Stimulated activated CD8-positive, alpha-beta memory T cell treated with anti-CD3 and anti-CD28 coated beads, Interleukin-4, amount 100 ng/mL, for 48 hours (primary cell): ENCODE data around the gene DAPK3.
"Not testable (repeated sequence)": the region's sequence is repeated elsewhere in the genome, so short reads cannot be mapped to it uniquely, and the experiment has no call there.

ENCODE experiments used
- DNase-seq: peaks from one replicate; pipeline ENCODE4 v3.0.0-alpha.2; 2020

Gene DAPK3

GRCh38 chr19:3970808-3971598 is at the start of gene DAPK3:
TSS of gene DAPK3 (minus strand) at chr19:3971099. CDS start at chr19:3969735, 1,364 bp downstream.
- DNase-seq = peak; percentile 97

- no peak for DNase-seq
These were observed 48.7 kb upstream of the DAPK3 start for GRCh38 chr19:4019578-4019977.

GRCh38 chr19:4018775-4019504 is 48.0 kb upstream of the DAPK3 start:
- no peak for DNase-seq

DNA sequence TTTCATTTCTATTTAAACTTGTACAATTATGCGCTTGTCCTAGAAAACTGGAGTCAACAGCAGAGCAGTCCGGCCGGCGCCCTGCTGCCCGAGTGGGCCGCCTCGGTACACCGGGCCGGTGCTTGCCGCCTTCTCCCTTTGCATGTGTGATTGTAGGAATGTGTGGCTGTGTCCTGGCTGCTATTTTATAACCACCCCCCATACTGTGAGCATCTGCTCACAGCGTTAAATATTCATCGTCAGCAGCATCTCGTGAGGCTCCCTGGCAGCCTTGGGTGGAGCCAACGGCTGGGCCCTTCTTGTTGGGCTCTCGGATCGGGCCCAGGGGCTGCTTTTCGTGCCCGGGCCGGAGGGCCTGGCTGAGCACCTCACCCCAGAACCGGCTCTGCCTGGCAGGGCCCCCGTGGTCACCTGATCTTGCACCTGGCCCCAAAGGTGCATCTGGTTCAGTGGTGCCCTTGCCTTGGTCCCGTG is 47.3 kb upstream of the DAPK3 start:
- no peak for DNase-seq

DNA sequence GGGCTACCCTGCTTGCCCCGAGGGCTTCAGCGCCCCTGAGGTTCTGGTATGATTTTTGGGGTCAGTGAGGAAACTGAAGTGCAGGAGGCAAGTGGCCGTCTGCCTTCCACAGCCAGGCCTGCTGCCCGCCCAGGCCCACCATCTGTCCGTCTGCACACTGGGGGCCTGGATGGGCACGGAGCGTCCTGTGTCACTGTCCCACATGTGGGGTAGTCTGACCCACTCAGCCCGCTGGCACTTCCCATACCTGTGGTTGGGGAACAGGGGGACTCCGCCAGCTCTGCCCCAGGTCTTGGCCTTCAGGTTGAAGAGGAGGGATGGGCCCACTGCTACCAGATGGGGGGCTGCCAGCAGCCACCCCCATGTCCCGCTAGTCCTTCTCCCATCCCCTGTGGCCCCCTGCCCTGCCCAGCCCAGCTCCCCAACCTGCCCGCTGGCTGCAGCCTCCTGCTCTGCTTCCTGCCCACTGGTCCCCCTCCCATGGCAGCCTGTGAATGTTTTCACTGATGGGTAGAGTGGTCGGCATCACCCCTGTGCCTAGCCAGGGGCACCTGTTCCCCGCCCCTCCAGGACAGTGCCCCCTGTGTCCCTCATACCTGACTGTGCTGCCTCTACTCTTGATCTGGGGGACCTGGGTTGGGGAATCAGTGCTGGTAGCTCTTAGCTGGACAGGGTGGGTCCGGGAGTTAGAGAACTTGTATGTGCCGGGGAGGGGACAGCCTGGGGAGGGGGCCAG is 46.2 kb upstream of the DAPK3 start:
- DNase-seq = no peak

DNA sequence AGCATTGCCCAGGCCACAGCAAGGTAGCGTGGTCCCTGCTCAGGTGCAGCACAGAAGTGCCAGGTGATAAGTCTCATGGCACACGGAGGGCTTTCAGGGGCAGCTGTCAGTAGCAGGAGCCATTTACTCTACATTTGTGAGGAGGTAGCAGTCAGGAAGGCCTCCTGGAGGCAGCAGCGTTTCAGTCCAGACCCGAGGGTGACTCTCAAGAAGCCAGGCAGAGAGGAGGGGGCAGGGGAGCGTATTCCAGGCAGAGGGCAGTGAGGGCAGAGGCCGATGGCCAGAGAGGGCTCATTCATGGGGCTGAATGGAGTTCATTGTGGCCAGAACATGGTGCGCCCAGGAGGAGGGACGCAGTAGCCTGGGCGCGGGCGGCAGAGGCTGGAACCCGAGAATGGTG is 45.6 kb upstream of the DAPK3 start:
- DNase-seq = no peak

DNA sequence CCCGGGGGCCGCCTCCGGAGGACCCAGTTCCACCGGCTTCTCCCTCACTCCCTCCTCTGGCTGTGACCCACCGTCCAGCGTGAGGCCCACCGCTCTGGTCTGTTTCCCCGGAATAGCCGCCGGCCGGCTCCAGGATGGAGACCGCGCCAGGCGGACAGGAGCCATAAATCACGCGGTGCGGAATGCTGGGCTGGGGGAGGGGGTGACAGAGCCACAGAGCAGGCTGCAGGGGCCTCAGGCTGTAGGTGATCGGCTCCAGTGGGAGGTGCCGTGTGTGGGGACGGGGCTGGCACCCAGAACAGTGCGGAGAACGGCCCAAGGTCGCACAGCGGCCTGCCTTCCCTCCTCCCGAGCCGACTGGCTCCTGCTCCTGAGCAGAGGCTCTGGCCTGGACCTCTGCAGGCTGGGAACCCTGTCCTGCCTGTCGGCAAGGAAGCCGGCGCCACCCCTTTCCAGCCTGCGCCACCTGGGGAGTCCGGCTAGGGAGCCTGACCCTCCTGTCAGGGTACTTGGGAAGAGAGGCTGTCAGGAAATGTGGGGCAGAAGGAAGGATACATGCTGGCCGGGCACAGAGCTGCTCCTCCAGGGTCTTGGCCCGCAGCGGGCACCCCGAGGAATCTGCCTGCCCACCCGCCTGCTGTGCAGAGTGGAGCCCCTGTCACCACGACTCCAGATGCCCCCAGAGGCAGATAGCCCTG is 45.0 kb upstream of the DAPK3 start:
- no peak for DNase-seq

GRCh38 chr19:4014541-4015491 is 43.9 kb upstream of the DAPK3 start:
- DNase-seq = peak; percentile 70

- DNase-seq = no peak
These were observed 43.1 kb upstream of the DAPK3 start for GRCh38 chr19:4013886-4014540.

DNA sequence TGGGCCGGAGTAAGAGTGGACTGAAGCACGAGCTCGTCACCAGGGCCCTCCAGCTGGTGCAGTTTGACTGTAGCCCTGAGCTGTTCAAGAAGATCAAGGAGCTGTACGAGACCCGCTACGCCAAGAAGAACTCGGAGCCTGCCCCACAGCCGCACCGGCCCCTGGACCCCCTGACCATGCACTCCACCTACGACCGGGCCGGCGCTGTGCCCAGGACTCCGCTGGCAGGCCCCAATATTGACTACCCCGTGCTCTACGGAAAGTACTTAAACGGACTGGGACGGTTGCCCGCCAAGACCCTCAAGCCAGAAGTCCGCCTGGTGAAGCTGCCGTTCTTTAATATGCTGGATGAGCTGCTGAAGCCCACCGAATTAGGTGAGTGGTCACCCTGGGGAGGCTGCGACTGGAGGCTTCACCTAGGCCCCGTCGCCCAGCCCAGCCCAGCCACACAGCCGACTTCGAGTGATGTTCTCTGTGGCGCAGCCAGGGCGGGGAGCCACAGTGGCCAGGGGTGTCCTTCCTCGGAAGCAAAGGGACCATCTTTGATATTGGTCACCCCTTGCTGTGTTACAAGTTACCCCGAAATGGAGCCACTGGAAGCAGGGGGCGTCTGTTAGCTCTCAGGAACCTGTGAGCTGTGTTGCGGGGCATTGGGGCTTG is 42.2 kb upstream of the DAPK3 start:
- no peak for DNase-seq

GRCh38 chr19:4012092-4012974 is 41.4 kb upstream of the DAPK3 start:
- no peak for DNase-seq

DNA sequence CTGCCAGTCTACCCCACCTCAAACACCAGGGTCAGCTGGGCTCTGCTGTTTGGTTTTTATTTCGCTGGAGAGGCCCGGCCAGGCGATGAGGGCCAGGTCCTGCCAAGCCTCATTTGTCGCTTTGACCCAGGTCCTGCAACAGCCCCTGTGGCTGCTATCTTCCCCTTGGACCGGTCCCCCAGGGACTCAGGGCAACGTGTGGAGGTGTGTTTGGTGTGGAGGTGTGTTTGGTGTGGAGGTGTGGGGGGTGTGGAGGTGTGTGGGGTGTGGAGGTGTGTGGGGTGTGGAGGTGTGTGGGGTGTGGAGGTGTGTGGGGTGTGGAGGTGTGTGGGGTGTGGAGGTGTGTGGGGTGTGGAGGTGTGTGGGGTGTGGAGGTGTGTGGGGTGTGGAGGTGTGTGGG is 40.5 kb upstream of the DAPK3 start:
- DNase-seq = not testable (repeated sequence)

- no peak for DNase-seq
These were observed 39.9 kb upstream of the DAPK3 start for GRCh38 chr19:4010808-4011110.

GRCh38 chr19:4009990-4010807 is 39.3 kb upstream of the DAPK3 start:
- DNase-seq = no peak

- peak; percentile 62 for DNase-seq
These were observed 37.1 kb upstream of the DAPK3 start for GRCh38 chr19:4007836-4008539.

GRCh38 chr19:4007021-4007835 is 36.3 kb upstream of the DAPK3 start, which contains the start of gene PIAS4:
TSS of gene PIAS4 (plus strand) at chr19:4007736. CDS start at chr19:4007761, 25 bp downstream.
- peak; percentile 93 for DNase-seq

DNA sequence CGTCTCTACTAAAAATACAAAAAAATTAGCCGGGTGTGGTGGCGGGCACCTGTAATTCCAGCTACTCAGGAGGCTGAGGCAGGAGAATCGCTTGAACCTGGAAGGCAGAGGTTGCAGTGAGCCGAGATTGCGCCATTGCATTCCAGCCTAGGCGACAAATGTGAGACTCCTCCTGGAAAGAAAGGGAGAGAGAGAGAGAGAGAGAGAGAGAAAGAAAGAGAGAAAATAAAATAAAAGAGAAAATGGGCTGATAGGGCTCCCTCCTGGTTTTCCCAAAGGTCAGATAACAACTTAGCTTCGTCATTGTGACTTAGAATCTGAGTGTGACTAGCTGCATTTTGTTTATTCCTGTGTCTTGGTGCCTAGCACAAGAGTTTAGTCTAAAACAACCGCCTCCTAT is 34.5 kb upstream of the DAPK3 start:
- DNase-seq = not testable (repeated sequence)
